Body of pancreas (tissue), 4 donors: ENCODE measurements around the gene ABCD1. TPM values are rescaled to one million over a fixed set of nuclear protein-coding genes. Genes with fewer than 3 reads are reported as not detected.

Experiments used
- ATAC-seq: fragments of 150-250 bp; one replicate; pipeline ENCODE4 v1.9.1; 2016
- DNase-seq, 4 donors: peaks; one replicate each; pipeline ENCODE4 v3.0.0-alpha.2; 2019
- H3K27ac ChIP-seq, 4 donors: fragments of 200-600 bp; sonication (generic); 1 replicate in 3 of 4; 2 replicates in 1 of 4; pipeline versions ENCODE4 v1.5.1 to v1.6.1; 2016 to 2019; ENCODE audit warnings: mild to moderate bottlenecking in 1 of 4, mixed read lengths in 1 of 4, moderate library complexity in 1 of 4
- H3K27me3 ChIP-seq, 2 donors: fragments of 200-600 bp; sonication (generic); one replicate each; pipeline ENCODE4 v1.6.0; 2016; ENCODE audit warnings: mild to moderate bottlenecking in 1 of 2
- H3K36me3 ChIP-seq, 2 donors: fragments of 200-600 bp; sonication (generic); replicated peaks in 1 of 2; 2 replicates each; pipeline ENCODE4 v1.5.1; 2016; ENCODE audit warnings: low read depth in 2 of 2; ENCODE audit not compliant: insufficient read depth in 1 of 2
- H3K4me1 ChIP-seq: fragments of 200-600 bp; sonication (generic); one replicate; pipeline ENCODE4 v1.6.0; 2016
- H3K4me3 ChIP-seq, 2 donors: fragments of 200-600 bp; sonication (generic); 1 replicate in 1 of 2; 2 replicates in 1 of 2; pipeline ENCODE4 v1.5.1; 2016 to 2019
- H3K9me3 ChIP-seq, 3 donors: fragments of 200-600 bp; sonication (generic); 1 replicate in 2 of 3; 2 replicates in 1 of 3; pipeline ENCODE4 v1.5.1; 2016
- CTCF ChIP-seq, 7 experiments: fragments of 450-650 bp in 4 of 7; fragments of 200-600 bp in 3 of 7; sonication (generic) in 3 of 7; IDR thresholded peaks; one replicate each; pipeline ENCODE4 v1.5.1; 2016 to 2019; ENCODE audit warnings: antibody characterized with exemption in 7 of 7
- POLR2A ChIP-seq, 3 donors: fragments of 450-650 bp; IDR thresholded peaks; one replicate each; pipeline ENCODE4 v1.6.1; 2016; ENCODE audit warnings: antibody characterized with exemption in 3 of 3, mild to moderate bottlenecking in 2 of 3
- WGBS, 2 donors: methylation state at CpG; one replicate each; pipeline ENCODE4 v1.1.5; 2017; 5-methylcytosine and 5-hydroxymethylcytosine counted together
- intact Hi-C: fragments of 100-400 bp; cut with DNase I; formaldehyde crosslinking; loops from one replicate; pipeline ENCODE4 v1.15.1; 2023
- total RNA-seq, 2 donors: library from RNA; depleted of rRNA; stranded (reverse); fragments of >200 nt; gene quantifications; one replicate each; pipeline ENCODE4 v1.1.0, GENCODE V29; 2016

Gene ABCD1
- total RNA-seq, 2 donors from 2014 or later = 11.2 to 31.6 TPM

- H3K36me3 ChIP-seq = peaks cover 0 to 2% of the 10 kb centered on the region in 2 donors
- DNase-seq (no peak), ATAC-seq (no peak)
- H3K27me3 ChIP-seq = no peaks in the 10 kb centered on the region
- no peak for TF ChIP-seq CTCF (IDR thresholded peaks at IDR 0.05)
- TF ChIP-seq POLR2A (IDR thresholded peaks at IDR 0.05) = no peak
- no peaks in the 10 kb centered on the region for H3K4me1 ChIP-seq
- H3K9me3 ChIP-seq = no peaks in the 10 kb centered on the region
- no peak overlapping the region for H3K4me3 ChIP-seq
- 93 to 94% methylated on average over 3 to 10 of the region's 30 CpGs for WGBS, 2 donors
- H3K27ac ChIP-seq = no peak overlapping the region
- intact Hi-C loops = no loop called here
Measured at GRCh38 chrX:153736071-153736820, 11.6 kb downstream of the ABCD1 start.

GRCh38 chrX:153736871-153737441 is 12.3 kb downstream of the ABCD1 start:
- H3K4me1 ChIP-seq = no peaks in the 10 kb centered on the region

GRCh38 chrX:153738056-153738605 is 13.5 kb downstream of the ABCD1 start:
- ATAC-seq (no peak), DNase-seq (no peak)
- H3K4me3 ChIP-seq = no peak overlapping the region
- no peak overlapping the region for H3K27ac ChIP-seq
- peaks cover 0 to 2% of the 10 kb centered on the region in 2 donors for H3K36me3 ChIP-seq
- H3K9me3 ChIP-seq = no peaks in the 10 kb centered on the region
- H3K27me3 ChIP-seq = no peaks in the 10 kb centered on the region
- 100% methylated on average over 1 to 3 of the region's 27 CpGs for WGBS, 2 donors
- H3K4me1 ChIP-seq = no peaks in the 10 kb centered on the region
- intact Hi-C loops = no loop called here
- TF ChIP-seq POLR2A (IDR thresholded peaks at IDR 0.05) (no peak), CTCF (IDR thresholded peaks at IDR 0.05) (no peak)

More at GRCh38 chrX:153736871-153737441, 12.3 kb downstream of the ABCD1 start:
- Histone ChIP-seq H3K36me3 (peaks cover 0 to 2% of the 10 kb centered on the region in 2 donors), H3K9me3 (no peaks in the 10 kb centered on the region), H3K4me3 (no peak overlapping the region), H3K27me3 (no peaks in the 10 kb centered on the region), H3K27ac (no peak overlapping the region)
- no peak for DNase-seq
- TF ChIP-seq CTCF (IDR thresholded peaks at IDR 0.05) = no peak
- no peak for TF ChIP-seq POLR2A (IDR thresholded peaks at IDR 0.05)
- intact Hi-C loops = no loop called here
- ATAC-seq = no peak
- 90% methylated on average over 7 of the region's 15 CpGs; no CpG with 5 or more reads in 1 of the 2 donors for WGBS, 2 donors

- H3K9me3 ChIP-seq = no peaks in the 10 kb centered on the region
- no peaks in the 10 kb centered on the region for H3K27me3 ChIP-seq
- intact Hi-C loops = no loop called here
- 80 to 81% methylated on average over 1 to 19 of the region's 29 CpGs for WGBS, 2 donors
- H3K4me1 ChIP-seq = no peaks in the 10 kb centered on the region
- H3K4me3 ChIP-seq = no peak overlapping the region
- no peak for TF ChIP-seq CTCF (IDR thresholded peaks at IDR 0.05)
- no peak for TF ChIP-seq POLR2A (IDR thresholded peaks at IDR 0.05)
- no peak overlapping the region for H3K27ac ChIP-seq
- ATAC-seq = no peak
- H3K36me3 ChIP-seq = peaks cover 0 to 2% of the 10 kb centered on the region in 2 donors
- no peak for DNase-seq
Measured at GRCh38 chrX:153739754-153740486, 15.3 kb downstream of the ABCD1 start.
